SK-N-SH treated with all-trans-retinoic acid at 6 μM for 48 hours (cell line): ENCODE results near the gene CAMSAP3.

Source experiments
- ATAC-seq: fragments of 200-7000 bp; cut with Tn5 transposase; 3 replicates; pipeline ENCODE4 v1.9.1; 2020; ENCODE audit warnings: mild to moderate bottlenecking, moderate library complexity
- ARNTL ChIP-seq: fragments of 450-650 bp; formaldehyde crosslinking; IDR thresholded peaks from 2 replicates; pipeline ENCODE4 v1.5.0; 2020; ENCODE audit warnings: low read depth, mild to moderate bottlenecking, moderate library complexity, borderline replicate concordance
- BACH2 ChIP-seq: fragments of 250-450 bp; sonication (Bioruptor Pico); IDR thresholded peaks from 2 replicates; pipeline ENCODE4 v1.9.0; 2021; ENCODE audit warnings: mild to moderate bottlenecking, borderline replicate concordance
- CREB5 ChIP-seq: fragments of 250-450 bp; sonication (Bioruptor Pico); IDR thresholded peaks from 2 replicates; pipeline ENCODE4 v1.5.1; 2020; ENCODE audit warnings: low read depth, mild to moderate bottlenecking, moderate library complexity
- CSDC2 ChIP-seq: fragments of 250-450 bp; sonication (Bioruptor Pico); IDR thresholded peaks from 2 replicates; pipeline ENCODE4 v1.5.0; 2020; ENCODE audit warnings: mild to moderate bottlenecking, moderate library complexity
- CSRNP3 ChIP-seq: fragments of 250-450 bp; sonication (Bioruptor Pico); IDR thresholded peaks from 2 replicates; pipeline ENCODE4 v1.5.1; 2021; ENCODE audit warnings: mild to moderate bottlenecking, moderate library complexity
- ESRRG ChIP-seq: fragments of 250-450 bp; sonication (Bioruptor Pico); IDR thresholded peaks from 2 replicates; pipeline ENCODE4 v1.6.1; 2021; ENCODE audit warnings: mild to moderate bottlenecking
- ISL1 ChIP-seq: fragments of 250-450 bp; sonication (Bioruptor Pico); IDR thresholded peaks from 2 replicates; pipeline ENCODE4 v2.1.2; 2022; ENCODE audit warnings: mild to moderate bottlenecking, moderate library complexity
- OSR1 ChIP-seq: fragments of 250-450 bp; sonication (Bioruptor Pico); IDR thresholded peaks from 2 replicates; pipeline ENCODE4 v1.8.0; 2022; ENCODE audit warnings: moderate library complexity, mild to moderate bottlenecking, inconsistent platforms
- PATZ1 ChIP-seq: fragments of 250-450 bp; sonication (Bioruptor Pico); IDR thresholded peaks from 2 replicates; pipeline ENCODE4 v1.8.0; 2020; ENCODE audit warnings: mild to moderate bottlenecking, moderate library complexity, borderline replicate concordance
- POU6F1 ChIP-seq: fragments of 250-450 bp; sonication (Bioruptor Pico); IDR thresholded peaks from 2 replicates; pipeline ENCODE4 v1.8.0; 2021; ENCODE audit warnings: low read depth, mild to moderate bottlenecking, moderate library complexity, borderline replicate concordance
- PPARA ChIP-seq: fragments of 250-450 bp; sonication (Bioruptor Pico); IDR thresholded peaks from 2 replicates; pipeline ENCODE4 v1.5.0; 2020; ENCODE audit warnings: mild to moderate bottlenecking, borderline replicate concordance
- RARB ChIP-seq: fragments of 250-450 bp; sonication (Bioruptor Pico); IDR thresholded peaks from 2 replicates; pipeline ENCODE4 v1.8.0; 2021; ENCODE audit warnings: mild to moderate bottlenecking, moderate library complexity
- SNAI2 ChIP-seq: fragments of 250-450 bp; sonication (Bioruptor Pico); IDR thresholded peaks from 2 replicates; pipeline ENCODE4 v1.5.0; 2020; ENCODE audit warnings: mild to moderate bottlenecking, moderate library complexity
- TCF4 ChIP-seq: fragments of 250-450 bp; sonication (Bioruptor Pico); IDR thresholded peaks from 2 replicates; pipeline ENCODE4 v1.8.0; 2021; ENCODE audit warnings: mild to moderate bottlenecking, moderate library complexity, borderline replicate concordance
- TOX ChIP-seq: fragments of 250-450 bp; sonication (Bioruptor Pico); IDR thresholded peaks from 2 replicates; pipeline ENCODE4 v1.8.0; 2021; ENCODE audit warnings: mild to moderate bottlenecking, moderate library complexity, borderline replicate concordance
- TSHZ2 ChIP-seq: fragments of 250-450 bp; sonication (Bioruptor Pico); IDR thresholded peaks from 2 replicates; pipeline ENCODE4 v1.5.0; 2020; ENCODE audit warnings: mild to moderate bottlenecking, moderate library complexity
- ZC3H10 ChIP-seq: fragments of 250-450 bp; sonication (Bioruptor Pico); IDR thresholded peaks from 2 replicates; pipeline ENCODE4 v1.5.1; 2021; ENCODE audit warnings: mild to moderate bottlenecking, moderate library complexity
- ZFP3 ChIP-seq: fragments of 250-450 bp; sonication (Bioruptor Pico); IDR thresholded peaks from 2 replicates; pipeline ENCODE4 v1.5.0; 2020; ENCODE audit warnings: mild to moderate bottlenecking, moderate library complexity
- ZFP30 ChIP-seq: fragments of 450-650 bp; formaldehyde crosslinking; IDR thresholded peaks from 2 replicates; pipeline ENCODE4 v1.5.0; 2022; ENCODE audit warnings: mild to moderate bottlenecking, moderate library complexity
- ZNF565 ChIP-seq: fragments of 450-650 bp; formaldehyde crosslinking; conservative IDR thresholded peaks from 2 replicates; pipeline ENCODE4 v1.5.0; 2020; ENCODE audit warnings: low read depth, mild to moderate bottlenecking, moderate library complexity
- ZNF70 ChIP-seq: fragments of 450-650 bp; formaldehyde crosslinking; IDR thresholded peaks from 2 replicates; pipeline ENCODE4 v1.5.0; 2020; ENCODE audit warnings: mild to moderate bottlenecking, moderate library complexity
- ZNF8 ChIP-seq: fragments of 450-650 bp; formaldehyde crosslinking; IDR thresholded peaks from 2 replicates; pipeline ENCODE4 v1.5.0; 2020; ENCODE audit warnings: mild to moderate bottlenecking, moderate library complexity

The CAMSAP3 gene

DNA sequence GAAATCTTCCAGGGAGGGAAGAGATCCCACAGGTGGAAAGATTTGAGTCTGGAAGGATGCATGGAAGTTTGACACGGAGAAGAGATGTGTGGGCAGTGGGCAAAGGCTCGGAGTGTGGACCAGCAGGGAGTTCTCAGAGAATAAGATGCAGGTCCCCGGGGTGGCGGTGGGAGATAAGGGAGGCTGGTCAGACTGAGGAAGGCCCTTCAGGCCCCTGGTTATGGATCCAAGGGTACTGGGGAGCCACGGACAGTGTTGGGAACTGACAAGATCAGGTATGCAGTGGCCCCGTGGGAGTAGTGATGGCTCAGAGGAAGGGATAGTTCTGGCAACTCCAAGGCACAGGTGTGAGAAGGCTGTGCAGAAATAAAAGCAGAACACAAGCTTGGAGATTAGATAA, 2.5 kb downstream of the CAMSAP3 start:
- ATAC-seq, result no peak
- TF ChIP-seq OSR1 (CRISPR knock-in tag) (no peak), CSRNP3 (CRISPR knock-in tag) (no peak), CREB5 (no peak), ZNF8 (CRISPR knock-in tag) (no peak), SNAI2 (no peak), POU6F1 (CRISPR knock-in tag) (no peak), ARNTL (no peak), PATZ1 (no peak), RARB (no peak), ZNF565 (no peak), ZFP30 (no peak), TCF4 (CRISPR knock-in tag) (no peak), ZNF70 (CRISPR knock-in tag) (no peak), TSHZ2 (CRISPR knock-in tag) (no peak), ZFP3 (no peak), ESRRG (CRISPR knock-in tag) (no peak), ZC3H10 (CRISPR knock-in tag) (no peak), ISL1 (CRISPR knock-in tag) (no peak), TOX (CRISPR knock-in tag) (no peak), CSDC2 (CRISPR knock-in tag) (no peak)

DNA sequence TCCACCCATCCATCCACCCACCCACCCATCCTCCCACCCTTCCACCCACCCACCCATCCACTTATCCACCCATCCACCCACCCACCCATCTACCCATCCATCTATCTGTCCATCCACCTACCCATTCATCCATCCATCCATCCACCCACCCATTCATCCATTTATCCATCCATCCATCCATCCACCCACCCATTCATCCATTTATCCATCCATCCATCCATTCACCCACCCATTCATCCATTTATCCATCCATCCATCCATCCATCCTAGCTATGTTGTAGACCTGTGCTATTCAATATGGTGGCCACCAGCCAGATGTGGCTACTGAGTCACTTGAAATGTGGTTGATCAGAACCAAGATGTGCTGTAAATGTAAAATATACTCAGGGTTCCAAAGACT, 5.1 kb downstream of the CAMSAP3 start:
- no peak for ATAC-seq
- no peak for TF ChIP-seq ZNF8 (CRISPR knock-in tag)
- TF ChIP-seq ESRRG (CRISPR knock-in tag), result no peak
- TF ChIP-seq CSDC2 (CRISPR knock-in tag), result no peak
- no peak for TF ChIP-seq ZC3H10 (CRISPR knock-in tag)

GRCh38 chr19:7602240-7602934, 6.7 kb downstream of the CAMSAP3 start:
- no peak for ATAC-seq
- no peak for TF ChIP-seq PPARA (CRISPR knock-in tag)
- TF ChIP-seq ZFP30, result no peak
- no peak for TF ChIP-seq CSRNP3 (CRISPR knock-in tag)
- no peak for TF ChIP-seq ISL1 (CRISPR knock-in tag)
- no peak for TF ChIP-seq PATZ1
- no peak for TF ChIP-seq ARNTL
- TF ChIP-seq OSR1 (CRISPR knock-in tag), result no peak
- TF ChIP-seq TOX (CRISPR knock-in tag), result no peak
- TF ChIP-seq TCF4 (CRISPR knock-in tag), result no peak
- no peak for TF ChIP-seq BACH2 (CRISPR knock-in tag)
- no peak for TF ChIP-seq RARB
- no peak for TF ChIP-seq ZNF565
- no peak for TF ChIP-seq POU6F1 (CRISPR knock-in tag)
- no peak for TF ChIP-seq ESRRG (CRISPR knock-in tag)
- TF ChIP-seq SNAI2, result no peak
- TF ChIP-seq CSDC2 (CRISPR knock-in tag), result no peak
- no peak for TF ChIP-seq ZFP3
